Glomerular endothelial cell (primary cell): ENCODE data around the gene RAB6A. TPM values are rescaled to one million over a fixed set of nuclear protein-coding genes. Genes with fewer than 3 reads are reported as not detected.

Source experiments
- DNase-seq: peaks from one replicate; pipeline ENCODE4 v3.0.0-alpha.2; 2011; ENCODE audit warnings: low read depth, low spot score; ENCODE audit errors: extremely low read depth
- total RNA-seq: library from RNA; depleted of rRNA; stranded (reverse); fragments of >200 nt; gene quantifications from 2 replicates; pipeline ENCODE4 v1.2.3, GENCODE V29; 2015

The RAB6A gene
- total RNA-seq, 1 donor from 2014 or later, result 235 TPM

GRCh38 chr11:73656985-73657384 lies 103.9 kb downstream of the RAB6A start:
- no peak for DNase-seq

- no peak for DNase-seq
Measured at GRCh38 chr11:73655686-73656085, 105.2 kb downstream of the RAB6A start.

- DNase-seq, result no peak
Measured at GRCh38 chr11:73654482-73655021, 106.3 kb downstream of the RAB6A start.

GRCh38 chr11:73653996-73654395 lies 106.9 kb downstream of the RAB6A start:
- DNase-seq, result no peak

- DNase-seq, result no peak
Measured at GRCh38 chr11:73652856-73653559, 107.9 kb downstream of the RAB6A start.

GRCh38 chr11:73652046-73652730 lies 108.7 kb downstream of the RAB6A start:
- DNase-seq, result no peak

- no peak for DNase-seq
Measured at GRCh38 chr11:73651661-73652045, 109.2 kb downstream of the RAB6A start.

- no peak for DNase-seq
Measured at GRCh38 chr11:73651252-73651651, 109.6 kb downstream of the RAB6A start.

GRCh38 chr11:73650400-73650799 lies 110.5 kb downstream of the RAB6A start:
- DNase-seq, result no peak

GRCh38 chr11:73649206-73649605 lies 111.7 kb downstream of the RAB6A start:
- DNase-seq, result no peak

GRCh38 chr11:73648571-73649046 lies 112.3 kb downstream of the RAB6A start:
- DNase-seq, result no peak

- DNase-seq, result no peak
Measured at GRCh38 chr11:73648121-73648520, 112.8 kb downstream of the RAB6A start.

- DNase-seq, result no peak
Measured at GRCh38 chr11:73647459-73648100, 113.3 kb downstream of the RAB6A start.

GRCh38 chr11:73645972-73646631 lies 114.8 kb downstream of the RAB6A start, which contains the start of gene PLEKHB1:
Gene PLEKHB1 (plus strand): TSS chr11:73646581. CDS start chr11:73646609, 28 bp downstream.
- no peak for DNase-seq

GRCh38 chr11:73645121-73645969 lies 115.5 kb downstream of the RAB6A start:
- no peak for DNase-seq

- DNase-seq, result no peak
Measured at GRCh38 chr11:73641668-73642067, 119.2 kb downstream of the RAB6A start.

- DNase-seq, result no peak
Measured at GRCh38 chr11:73640592-73640991, 120.3 kb downstream of the RAB6A start.

- no peak for DNase-seq
Measured at GRCh38 chr11:73637012-73637411, 123.9 kb downstream of the RAB6A start.

GRCh38 chr11:73636249-73636648 lies 124.6 kb downstream of the RAB6A start:
- DNase-seq, result no peak

- DNase-seq, result no peak
Measured at GRCh38 chr11:73635721-73636120, 125.2 kb downstream of the RAB6A start.
